Spleen (tissue), 11 donors: Measurements from ENCODE around the gene FAAP20. TPM values are rescaled to one million over a fixed set of nuclear protein-coding genes. Genes with fewer than 3 reads are reported as not detected.

Experiments used
- DNase-seq: peaks from one replicate; pipeline ENCODE4 v3.0.0-alpha.2; 2020
- H3K27ac ChIP-seq, 8 donors: fragments of 200-600 bp; sonication (generic) in 7 of 8; 1 replicate in 4 of 8; 2 replicates in 4 of 8; pipeline versions ENCODE4 v1.5.0 to v1.8.0; 2016 to 2021; ENCODE audit warnings: inconsistent platforms in 4 of 8, mild to moderate bottlenecking in 4 of 8, moderate library complexity in 1 of 8
- H3K27me3 ChIP-seq, 7 donors: fragments of 200-600 bp; sonication (generic) in 6 of 7; replicated peaks in 1 of 7; 1 replicate in 4 of 7; 2 replicates in 3 of 7; pipeline versions ENCODE4 v1.5.0 to v1.8.0; 2016 to 2021; ENCODE audit warnings: inconsistent platforms in 3 of 7, mild to moderate bottlenecking in 1 of 7
- H3K36me3 ChIP-seq, 6 donors: fragments of 200-600 bp; sonication (generic) in 5 of 6; 1 replicate in 4 of 6; 2 replicates in 2 of 6; pipeline versions ENCODE4 v1.5.0 to v1.8.0; 2016 to 2021; ENCODE audit warnings: inconsistent platforms in 2 of 6
- H3K4me1 ChIP-seq, 6 donors: fragments of 200-600 bp; sonication (generic) in 5 of 6; 1 replicate in 3 of 6; 2 replicates in 3 of 6; pipeline versions ENCODE4 v1.5.0 to v1.8.0; 2016 to 2021; ENCODE audit warnings: inconsistent platforms in 3 of 6
- H3K4me3 ChIP-seq, 8 donors: fragments of 200-600 bp; sonication (generic) in 7 of 8; 1 replicate in 4 of 8; 2 replicates in 4 of 8; pipeline versions ENCODE4 v1.5.0 to v1.8.0; 2016 to 2021; ENCODE audit warnings: inconsistent platforms in 4 of 8, mild to moderate bottlenecking in 4 of 8, moderate library complexity in 2 of 8
- H3K9me3 ChIP-seq, 8 donors: fragments of 200-600 bp; sonication (generic) in 7 of 8; 1 replicate in 4 of 8; 2 replicates in 4 of 8; pipeline versions ENCODE4 v1.5.0 to v1.8.0; 2016 to 2021; ENCODE audit warnings: inconsistent platforms in 4 of 8
- CTCF ChIP-seq, 11 experiments: fragments of 200-600 bp in 7 of 11; fragments of 450-650 bp in 4 of 11; sonication (generic) in 4 of 11; IDR thresholded peaks in 8 of 11; conservative IDR thresholded peaks in 3 of 11; 1 replicate in 7 of 11; 2 replicates in 4 of 11; pipeline versions ENCODE4 v1.4.0 to v1.8.0; 2016 to 2021; ENCODE audit warnings: antibody characterized with exemption in 11 of 11, inconsistent platforms in 4 of 11, mild to moderate bottlenecking in 1 of 11
- POLR2A ChIP-seq, 3 donors: fragments of 450-650 bp; IDR thresholded peaks; one replicate each; pipeline ENCODE4 v1.5.1; 2017; ENCODE audit warnings: antibody characterized with exemption in 3 of 3, mild to moderate bottlenecking in 1 of 3
- POLR2AphosphoS5 ChIP-seq, 3 donors: sonication (generic); formaldehyde crosslinking; IDR thresholded peaks; one replicate each; pipeline ENCODE4 v1.5.1; 2017; ENCODE audit warnings: antibody characterized with exemption in 3 of 3
- WGBS, 5 donors: extraction: QIAGEN DNeasy Blood & Tissue Kit in 3 of 5; methylation state at CpG; one replicate each; pipeline versions ENCODE4 v1.1.5 to v1.1.7; 2013 to 2018; 5-methylcytosine and 5-hydroxymethylcytosine counted together
- intact Hi-C: fragments of 100-400 bp; cut with DNase I; formaldehyde crosslinking; loops from one replicate; pipeline ENCODE4 v1.15.0; 2023; ENCODE audit warnings: low total_unique reads
- polyA plus RNA-seq, 3 donors: library from polyadenylated mRNA; stranded (reverse); fragments of 200-250 nt; gene quantifications; one replicate each; pipeline ENCODE4 v1.2.1, GENCODE V29; 2013
- total RNA-seq, 7 donors: library from RNA; depleted of rRNA in 3 of 7; stranded (reverse); fragments of >200 nt in 3 of 7; fragmentation: NEBNext Ultra II Directional in 4 of 7; extraction: Animal tissue kit (Norgen Biotek cat#: 25700) in 4 of 7; gene quantifications; one replicate each; pipeline versions ENCODE4 v1.1.0 to v1.2.1, GENCODE V29; 2016 to 2021
- donor health status: healthy with polysubstance abuse.
- donor health status: DM: no; HTN: no; CAD: no; lungs with moderate emphysema.
- donor health status: DM: no; HTN: no; CAD: no.
- donor health status: Bipolar disorder and iron deficiency.
- donor health status: healthy.
- donor health status: DM: no; HTN: no; CAD: no.
- donor health status: DM: yes; HTN: yes; CAD: no.

The FAAP20 gene
- total and polyA plus RNA-seq, 10 donors, result 20.6 to 113 (median 52.0) TPM

- H3K4me1 ChIP-seq, result peaks cover 28 to 91% (median 66%) of the 10 kb centered on the region in 6 donors
- peak; percentile 76 for DNase-seq
- peak overlapping the region in 5 of 8 donors; percentile 13 to 91 (median 39) for H3K27ac ChIP-seq
- intact Hi-C loops, result no loop called here
- no peaks in the 10 kb centered on the region for H3K9me3 ChIP-seq
- no peaks in the 10 kb centered on the region for H3K36me3 ChIP-seq
- H3K4me3 ChIP-seq, result no peak overlapping the region
- H3K27me3 ChIP-seq, result no peaks in the 10 kb centered on the region
- TF ChIP-seq POLR2A (IDR thresholded peaks at IDR 0.05) (no peak), POLR2AphosphoS5 (IDR thresholded peaks at IDR 0.05) (no peak), CTCF (IDR thresholded peaks at IDR 0.05 in 8 of 11, conservative IDR thresholded peaks at IDR 0.05 in 3 of 11) (no peak)
- WGBS, 5 donors, result 80 to 89% (median 81%) methylated on average over 9 of the region's 9 CpGs
Measured at GRCh38 chr1:2202008-2202575, 7.5 kb upstream of the FAAP20 start.

GRCh38 chr1:2201062-2201461, 6.5 kb upstream of the FAAP20 start:
- TF ChIP-seq POLR2A (IDR thresholded peaks at IDR 0.05) (no peak), CTCF (IDR thresholded peaks at IDR 0.05 in 8 of 11, conservative IDR thresholded peaks at IDR 0.05 in 3 of 11) (no peak), POLR2AphosphoS5 (IDR thresholded peaks at IDR 0.05) (no peak)
- 84 to 95% (median 87%) methylated on average over 12 to 14 of the region's 14 CpGs for WGBS, 5 donors
- Histone ChIP-seq H3K9me3 (no peaks in the 10 kb centered on the region), H3K36me3 (no peaks in the 10 kb centered on the region), H3K4me1 (peaks cover 24 to 81% (median 59%) of the 10 kb centered on the region in 6 donors), H3K4me3 (no peak overlapping the region), H3K27me3 (no peaks in the 10 kb centered on the region), H3K27ac (peak overlapping the region in 1 of 8 donors; percentile 39)
- intact Hi-C loops, result no loop called here
- DNase-seq, result peak; percentile 77

- intact Hi-C loops, result no loop called here
- no peak for TF ChIP-seq POLR2A (IDR thresholded peaks at IDR 0.05)
- TF ChIP-seq CTCF (IDR thresholded peaks at IDR 0.05 in 8 of 11, conservative IDR thresholded peaks at IDR 0.05 in 3 of 11), result no peak
- no peak for TF ChIP-seq POLR2AphosphoS5 (IDR thresholded peaks at IDR 0.05)
- peak; percentile 77 for DNase-seq
- H3K4me3 ChIP-seq, result no peak overlapping the region
- H3K36me3 ChIP-seq, result no peaks in the 10 kb centered on the region
- peak overlapping the region in 2 of 8 donors; percentile 88 to 90 for H3K27ac ChIP-seq
- 79 to 89% (median 83%) methylated on average over 18 to 21 of the region's 21 CpGs for WGBS, 5 donors
- H3K27me3 ChIP-seq, result no peaks in the 10 kb centered on the region
- H3K9me3 ChIP-seq, result no peaks in the 10 kb centered on the region
- H3K4me1 ChIP-seq, result peaks cover 20 to 81% (median 58%) of the 10 kb centered on the region in 6 donors
Measured at GRCh38 chr1:2200308-2200943, 5.9 kb upstream of the FAAP20 start.
